Natural killer cell (primary cell): ENCODE data around the gene IFNGR2. TPM values are rescaled to one million over a fixed set of nuclear protein-coding genes. Genes with fewer than 3 reads are reported as not detected.
A peak's percentile ranks its signal among the peaks of the same experiment; 100 is the strongest.
"Not testable (repeated sequence)": the region's sequence is repeated elsewhere in the genome, so short reads cannot be mapped to it uniquely, and the experiment has no call there.

ENCODE experiments used
- ATAC-seq, 3 donors: fragments of 150-1000 bp in 2 of 3; fragments of 200-7000 bp in 1 of 3; cut with Tn5 transposase; 1 replicate in 1 of 3; 2 replicates in 2 of 3; pipeline ENCODE4 v1.10.0; 2021; ENCODE audit warnings: mild to moderate bottlenecking in 2 of 3, moderate library complexity in 2 of 3
- DNase-seq, 2 donors: peaks; one replicate each; pipeline versions ENCODE4 v3.0.0 to v3.0.0-alpha.2; 2013 to 2021; ENCODE audit warnings: mixed read lengths in 1 of 2
- H3K27ac ChIP-seq: one replicate; pipeline ENCODE4 v1.5.1; 2013; ENCODE audit warnings: mild to moderate bottlenecking, low read length
- H3K27me3 ChIP-seq: one replicate; pipeline ENCODE4 v1.6.1; 2013; ENCODE audit warnings: low read length; ENCODE audit not compliant: control insufficient read depth, insufficient read depth
- H3K36me3 ChIP-seq: one replicate; pipeline ENCODE4 v1.6.1; 2013; ENCODE audit warnings: low read length; ENCODE audit not compliant: control insufficient read depth, insufficient read depth
- H3K4me1 ChIP-seq: one replicate; pipeline ENCODE4 v1.6.1; 2013; ENCODE audit warnings: low read length; ENCODE audit not compliant: control insufficient read depth, insufficient read depth
- H3K4me3 ChIP-seq: one replicate; pipeline ENCODE4 v1.5.1; 2013; ENCODE audit warnings: low read length
- H3K9me3 ChIP-seq: one replicate; pipeline ENCODE4 v1.6.1; 2013; ENCODE audit warnings: low read length; ENCODE audit not compliant: control insufficient read depth, insufficient read depth
- H3K27ac Mint-ChIP-seq, 2 donors: one replicate each; pipeline ENCODE4 v1.8.0; 2022; ENCODE audit warnings: mild to moderate bottlenecking in 2 of 2, mixed read lengths in 2 of 2, moderate library complexity in 1 of 2
- H3K27me3 Mint-ChIP-seq, 2 donors: one replicate each; pipeline ENCODE4 v1.8.0; 2022; ENCODE audit warnings: low read depth in 2 of 2, mixed read lengths in 2 of 2
- H3K36me3 Mint-ChIP-seq: one replicate; pipeline ENCODE4 v1.8.0; 2022; ENCODE audit warnings: mixed read lengths
- H3K4me1 Mint-ChIP-seq, 2 donors: one replicate each; pipeline ENCODE4 v1.8.0; 2022; ENCODE audit warnings: mixed read lengths in 2 of 2
- H3K4me3 Mint-ChIP-seq: one replicate; pipeline ENCODE4 v1.8.0; 2022; ENCODE audit warnings: mild to moderate bottlenecking, moderate library complexity, mixed read lengths
- H3K9me3 Mint-ChIP-seq, 2 donors: one replicate each; pipeline ENCODE4 v1.8.0; 2022; ENCODE audit warnings: mixed read lengths in 2 of 2
- CTCF ChIP-seq: fragments of 200-600 bp; IDR thresholded peaks from one replicate; pipeline ENCODE4 v1.8.0; 2022; ENCODE audit warnings: antibody characterized with exemption
- WGBS: methylation state at CpG from one replicate; pipeline ENCODE4 v1.1.7; 2013; ENCODE audit warnings: missing lambda C conversion rate; ENCODE audit not compliant: insufficient coverage; 5-methylcytosine and 5-hydroxymethylcytosine counted together
- intact Hi-C: fragments of 100-400 bp; cut with micrococcal nuclease; formaldehyde crosslinking; loops from one replicate; pipeline ENCODE4 v1.14.2; 2022
- total RNA-seq, 4 donors: library from RNA; stranded (reverse); fragments of 120-200 nt in 1 of 4; gene quantifications; one replicate each; pipeline versions ENCODE4 v1.2.3 to v1.2.4, GENCODE V29; 2013 to 2022

Gene IFNGR2
- total RNA-seq, 3 donors from 2014 or later (not counting 1 experiment from before 2014, with no cell fraction given): 3.6 to 16.5 (median 8.6) TPM

- H3K9me3 ChIP-seq: no peaks in the 10 kb centered on the region
- no peak for TF ChIP-seq CTCF
- peaks cover 48% of the 10 kb centered on the region for H3K27me3 ChIP-seq
- Mint-ChIP-seq H3K9me3 (no peaks in the 10 kb centered on the region), H3K27me3 (peaks cover 49 to 51% of the 10 kb centered on the region in 2 donors), H3K4me1 (peaks cover 8 to 15% of the 10 kb centered on the region in 2 donors), H3K4me3 (peak overlapping the region; percentile 65), H3K27ac (no peak overlapping the region), H3K36me3 (no peaks in the 10 kb centered on the region)
- 7% methylated on average over 47 of the region's 47 CpGs for WGBS
- H3K4me1 ChIP-seq: peaks cover 37% of the 10 kb centered on the region
- no peaks in the 10 kb centered on the region for H3K36me3 ChIP-seq
- peak overlapping the region; percentile 52 for H3K4me3 ChIP-seq
- ATAC-seq (peak in 2 of 3 donors; percentile 20 to 35), DNase-seq (peak in 1 of 2 donors; percentile 42)
- intact Hi-C loops: no loop called here
- H3K27ac ChIP-seq: peak overlapping the region; percentile 63
These were observed 773 bp downstream of the IFNGR2 start for GRCh38 chr21:33403786-33404585.

- peaks cover 32% of the 10 kb centered on the region for H3K4me1 ChIP-seq
- no peak for DNase-seq
- no peak overlapping the region for H3K27ac ChIP-seq
- TF ChIP-seq CTCF: no peak
- H3K9me3 ChIP-seq: no peaks in the 10 kb centered on the region
- Mint-ChIP-seq H3K27ac (no peak overlapping the region), H3K4me3 (no peak overlapping the region), H3K9me3 (no peaks in the 10 kb centered on the region), H3K27me3 (peaks cover 52 to 55% of the 10 kb centered on the region in 2 donors), H3K4me1 (peaks cover 3 to 15% of the 10 kb centered on the region in 2 donors), H3K36me3 (no peaks in the 10 kb centered on the region)
- H3K27me3 ChIP-seq: peaks cover 55% of the 10 kb centered on the region
- WGBS: 44% methylated on average over 2 of the region's 5 CpGs
- peak in 2 of 3 donors; percentile 36 to 55 for ATAC-seq
- no peak overlapping the region for H3K4me3 ChIP-seq
- intact Hi-C loops: no loop called here
- H3K36me3 ChIP-seq: no peaks in the 10 kb centered on the region
These were observed 3.3 kb downstream of the IFNGR2 start for GRCh38 chr21:33406493-33406892.

GRCh38 chr21:33411949-33412430 is 8.8 kb downstream of the IFNGR2 start:
- H3K4me3 ChIP-seq: no peak overlapping the region
- 89% methylated on average over 8 of the region's 8 CpGs for WGBS
- Mint-ChIP-seq H3K36me3 (no peaks in the 10 kb centered on the region), H3K4me1 (peaks cover under 1 to 7% of the 10 kb centered on the region in 2 donors), H3K4me3 (no peak overlapping the region), H3K27me3 (peaks cover 68 to 71% of the 10 kb centered on the region in 2 donors), H3K27ac (no peak overlapping the region), H3K9me3 (no peaks in the 10 kb centered on the region)
- H3K27ac ChIP-seq: no peak overlapping the region
- DNase-seq (no peak), ATAC-seq (no peak)
- TF ChIP-seq CTCF: no peak
- peaks cover 22% of the 10 kb centered on the region for H3K27me3 ChIP-seq
- H3K36me3 ChIP-seq: no peaks in the 10 kb centered on the region
- intact Hi-C loops: no loop called here
- H3K4me1 ChIP-seq: peaks cover 11% of the 10 kb centered on the region
- H3K9me3 ChIP-seq: no peaks in the 10 kb centered on the region

GRCh38 chr21:33412439-33412831 is 9.2 kb downstream of the IFNGR2 start:
- intact Hi-C loops, ATAC-seq, H3K4me1 Mint-ChIP-seq, H3K4me3 Mint-ChIP-seq, H3K9me3 ChIP-seq, H3K27ac ChIP-seq, H3K36me3 ChIP-seq, H3K36me3 Mint-ChIP-seq, H3K9me3 Mint-ChIP-seq, H3K27ac Mint-ChIP-seq, DNase-seq, H3K4me3 ChIP-seq: not testable (repeated sequence)
- 92% methylated on average over 12 of the region's 12 CpGs for WGBS
- peaks cover 11% of the 10 kb centered on the region for H3K4me1 ChIP-seq
- H3K27me3 ChIP-seq: peaks cover 18% of the 10 kb centered on the region
- peaks cover 67 to 68% of the 10 kb centered on the region in 2 donors for H3K27me3 Mint-ChIP-seq
